Peyer's patch (tissue), 4 donors: Measurements from ENCODE around the gene MTMR12.

Experiments
- CTCF ChIP-seq, 6 experiments: fragments of 450-650 bp in 4 of 6; fragments of 200-600 bp in 2 of 6; sonication (generic) in 1 of 6; IDR thresholded peaks; one replicate each; pipeline ENCODE4 v1.5.1; 2017 to 2019; ENCODE audit warnings: antibody characterized with exemption in 6 of 6, mild to moderate bottlenecking in 3 of 6, moderate library complexity in 1 of 6
- POLR2A ChIP-seq, 2 donors: fragments of 450-650 bp; IDR thresholded peaks; one replicate each; pipeline ENCODE4 v1.5.1; 2017; ENCODE audit warnings: antibody characterized with exemption in 2 of 2, mild to moderate bottlenecking in 2 of 2, moderate library complexity in 2 of 2

DNA sequence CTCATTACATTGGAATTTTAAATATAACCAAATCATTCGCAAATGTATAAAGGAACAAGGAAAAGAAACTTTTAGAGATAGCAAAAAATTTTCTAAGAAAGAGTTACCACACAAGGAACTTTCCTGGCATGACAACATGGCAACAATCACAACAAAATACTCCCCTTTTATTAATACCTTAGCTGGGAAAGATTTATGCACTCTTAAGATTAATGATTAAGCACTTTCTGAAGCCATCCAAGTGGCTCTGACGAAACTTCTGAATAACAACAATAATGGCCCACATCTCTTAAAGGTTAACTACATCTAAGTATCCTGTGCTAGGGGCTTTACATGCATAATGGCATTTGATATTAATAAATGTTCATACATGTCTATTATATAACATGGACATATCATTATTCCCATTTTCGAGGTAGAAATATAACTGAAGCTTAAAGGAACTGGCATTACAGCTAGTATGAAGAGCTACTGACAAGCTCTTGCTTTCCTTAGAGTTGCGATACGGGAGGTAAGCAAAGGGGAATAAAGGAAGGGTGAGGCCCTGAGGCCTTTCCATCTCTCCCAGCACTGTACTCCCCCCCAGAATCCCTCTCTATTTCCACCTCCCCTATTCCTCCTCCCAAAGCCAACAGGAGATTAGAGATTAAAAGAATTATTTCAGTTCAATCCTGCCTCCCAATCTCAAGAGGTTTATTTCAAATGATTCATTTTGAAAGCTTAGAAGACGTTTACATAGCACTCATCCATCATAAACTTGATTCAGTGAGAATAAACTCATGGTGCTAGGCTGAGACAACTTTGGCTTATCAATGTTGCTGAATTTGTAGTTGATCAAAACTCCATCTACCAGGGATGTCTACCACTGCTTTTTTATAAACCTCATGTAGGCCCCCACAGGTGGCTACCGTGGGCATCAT, 9.6 kb downstream of the MTMR12 start:
- TF ChIP-seq POLR2A (IDR thresholded peaks at IDR 0.05) = no peak
- no peak for TF ChIP-seq CTCF (IDR thresholded peaks at IDR 0.05)
